Measurements from ENCODE around the gene INPP5D.

Gene INPP5D

GRCh38 chr2:233058717-233059546, 1.2 kb upstream of the INPP5D start:
- peak overlapping the region; percentile 84 to 99 (median 94) for H3K27ac ChIP-seq
- TF ChIP-seq Cebpa-rat (IDR thresholded peaks at IDR 0.05), result no peak
- H3K27me3 ChIP-seq, result no peaks in the 10 kb centered on the region
- peaks cover 33 to 44% (median 39%) of the 10 kb centered on the region in 10 experiments for H3K4me1 ChIP-seq
- H3K9ac ChIP-seq, result peak overlapping the region; percentile 85 to 96 (median 90)
- peak overlapping the region in 6 of 10 experiments; percentile 78 to 98 (median 90); a peak in 9 of 20 replicates for H3K4me3 ChIP-seq
- H3K9me3 ChIP-seq (replicated peaks in 1 of 11), result no peaks in the 10 kb centered on the region
- H4K20me1 ChIP-seq, result peaks cover 16 to 36% (median 31%) of the 10 kb centered on the region in 11 experiments
- peak overlapping the region; percentile 86 to 100 (median 98) for H3K4me2 ChIP-seq
- H3K36me3 ChIP-seq, result peaks cover 0 to 21% (median 11%) of the 10 kb centered on the region in 11 experiments; a peak in 18 of 22 replicates

GRCh38 chr2:233059547-233059796, 670 bp upstream of the INPP5D start:
- no peaks in the 10 kb centered on the region for H3K27me3 ChIP-seq
- H3K4me2 ChIP-seq, result peak overlapping the region; percentile 86 to 100 (median 98)
- H3K36me3 ChIP-seq, result peaks cover 3 to 26% (median 16%) of the 10 kb centered on the region in 11 experiments; a peak in 19 of 22 replicates
- peaks cover 22 to 41% (median 36%) of the 10 kb centered on the region in 11 experiments for H4K20me1 ChIP-seq
- no peak for TF ChIP-seq Cebpa-rat (IDR thresholded peaks at IDR 0.05)
- peaks cover 38 to 49% (median 45%) of the 10 kb centered on the region in 10 experiments for H3K4me1 ChIP-seq
- peak overlapping the region; percentile 74 to 98 (median 88); a peak in 18 of 20 replicates for H3K4me3 ChIP-seq
- H3K9ac ChIP-seq, result peak overlapping the region; percentile 85 to 96 (median 90)
- peak overlapping the region; percentile 84 to 99 (median 94) for H3K27ac ChIP-seq
- no peaks in the 10 kb centered on the region for H3K9me3 ChIP-seq (replicated peaks in 1 of 11)

- Histone ChIP-seq H4K20me1 (peaks cover 32 to 48% (median 46%) of the 10 kb centered on the region in 11 experiments), H3K9me3 (replicated peaks in 1 of 11) (no peaks in the 10 kb centered on the region), H3K27me3 (no peaks in the 10 kb centered on the region), H3K4me3 (peak overlapping the region; percentile 74 to 98 (median 88)), H3K4me2 (peak overlapping the region; percentile 86 to 100 (median 98)), H3K4me1 (peaks cover 48 to 58% (median 52%) of the 10 kb centered on the region in 10 experiments), H3K36me3 (peaks cover 12 to 37% (median 26%) of the 10 kb centered on the region in 11 experiments; a peak in 20 of 22 replicates), H3K9ac (peak overlapping the region; percentile 85 to 96 (median 90)), H3K27ac (peak overlapping the region; percentile 84 to 99 (median 94))
- TF ChIP-seq Cebpa-rat (IDR thresholded peaks at IDR 0.05), result no peak
Measured at GRCh38 chr2:233060501-233060979, 398 bp downstream of the INPP5D start.

GRCh38 chr2:233060980-233061590, 943 bp downstream of the INPP5D start:
- H3K9ac ChIP-seq, result peak overlapping the region; percentile 85 to 96 (median 90)
- peaks cover 50 to 58% (median 54%) of the 10 kb centered on the region in 10 experiments for H3K4me1 ChIP-seq
- no peak for TF ChIP-seq Cebpa-rat (IDR thresholded peaks at IDR 0.05)
- H3K4me2 ChIP-seq, result peak overlapping the region; percentile 86 to 100 (median 98)
- peak overlapping the region; percentile 74 to 98 (median 88) for H3K4me3 ChIP-seq
- H3K27me3 ChIP-seq, result no peaks in the 10 kb centered on the region
- H3K9me3 ChIP-seq (replicated peaks in 1 of 11), result peaks cover 0 to 3% (median 0%) of the 10 kb centered on the region in 11 experiments; a peak in 3 of 22 replicates
- peak overlapping the region; percentile 84 to 99 (median 94) for H3K27ac ChIP-seq
- H3K36me3 ChIP-seq, result peaks cover 17 to 42% (median 32%) of the 10 kb centered on the region in 11 experiments; a peak in 21 of 22 replicates
- H4K20me1 ChIP-seq, result peaks cover 38 to 53% (median 50%) of the 10 kb centered on the region in 11 experiments

- Histone ChIP-seq H3K9ac (peak overlapping the region; percentile 85 to 96 (median 90)), H3K9me3 (replicated peaks in 1 of 11) (peaks cover 0 to 9% (median 0%) of the 10 kb centered on the region in 11 experiments; a peak in 7 of 22 replicates), H3K36me3 (peaks cover 25 to 50% (median 39%) of the 10 kb centered on the region in 11 experiments), H4K20me1 (peaks cover 45 to 60% (median 57%) of the 10 kb centered on the region in 11 experiments), H3K27me3 (no peaks in the 10 kb centered on the region), H3K4me3 (peak overlapping the region; percentile 74 to 98 (median 88)), H3K4me2 (peak overlapping the region; percentile 86 to 100 (median 98)), H3K4me1 (peaks cover 53 to 63% (median 59%) of the 10 kb centered on the region in 10 experiments), H3K27ac (peak overlapping the region; percentile 84 to 99 (median 94))
- no peak for TF ChIP-seq Cebpa-rat (IDR thresholded peaks at IDR 0.05)
Measured at GRCh38 chr2:233061591-233062450, 1.7 kb downstream of the INPP5D start.

GRCh38 chr2:233062451-233062850, 2.3 kb downstream of the INPP5D start:
- peaks cover 0 to 14% (median 0%) of the 10 kb centered on the region in 11 experiments; a peak in 9 of 22 replicates for H3K9me3 ChIP-seq (replicated peaks in 1 of 11)
- no peaks in the 10 kb centered on the region for H3K27me3 ChIP-seq
- H4K20me1 ChIP-seq, result peaks cover 52 to 65% (median 62%) of the 10 kb centered on the region in 11 experiments
- peak overlapping the region; percentile 85 to 96 (median 90) for H3K9ac ChIP-seq
- peak overlapping the region; percentile 84 to 99 (median 94) for H3K27ac ChIP-seq
- peak overlapping the region; percentile 74 to 98 (median 88) for H3K4me3 ChIP-seq
- TF ChIP-seq Cebpa-rat (IDR thresholded peaks at IDR 0.05), result no peak
- peaks cover 54 to 69% (median 65%) of the 10 kb centered on the region in 10 experiments for H3K4me1 ChIP-seq
- H3K36me3 ChIP-seq, result peaks cover 31 to 56% (median 46%) of the 10 kb centered on the region in 11 experiments
- H3K4me2 ChIP-seq, result peak overlapping the region; percentile 86 to 100 (median 98)

GRCh38 chr2:233062946-233063268, 2.8 kb downstream of the INPP5D start:
- Histone ChIP-seq H3K27me3 (no peaks in the 10 kb centered on the region), H3K4me3 (peak overlapping the region; percentile 74 to 98 (median 88)), H3K36me3 (peaks cover 36 to 60% (median 50%) of the 10 kb centered on the region in 11 experiments), H3K4me2 (peak overlapping the region; percentile 86 to 100 (median 98)), H3K27ac (peak overlapping the region; percentile 12 to 99 (median 93); a peak in 17 of 22 replicates), H3K9me3 (replicated peaks in 1 of 11) (peaks cover 0 to 14% (median 0%) of the 10 kb centered on the region in 11 experiments; a peak in 9 of 22 replicates), H3K9ac (peak overlapping the region; percentile 85 to 96 (median 90); a peak in 21 of 22 replicates), H3K4me1 (peaks cover 57 to 74% (median 69%) of the 10 kb centered on the region in 10 experiments), H4K20me1 (peaks cover 55 to 70% (median 67%) of the 10 kb centered on the region in 11 experiments)
- no peak for TF ChIP-seq Cebpa-rat (IDR thresholded peaks at IDR 0.05)

Measured in BLaER1 treated with 17β-estradiol and CSF1 and Interleukin-3, amounts not matched to agents 10 nM and 100 nM (cell line).